Measurements from ENCODE around the gene CA4.
"Not testable (repeated sequence)": the region's sequence is repeated elsewhere in the genome, so short reads cannot be mapped to it uniquely, and the experiment has no call there.

CA4 gene

DNA sequence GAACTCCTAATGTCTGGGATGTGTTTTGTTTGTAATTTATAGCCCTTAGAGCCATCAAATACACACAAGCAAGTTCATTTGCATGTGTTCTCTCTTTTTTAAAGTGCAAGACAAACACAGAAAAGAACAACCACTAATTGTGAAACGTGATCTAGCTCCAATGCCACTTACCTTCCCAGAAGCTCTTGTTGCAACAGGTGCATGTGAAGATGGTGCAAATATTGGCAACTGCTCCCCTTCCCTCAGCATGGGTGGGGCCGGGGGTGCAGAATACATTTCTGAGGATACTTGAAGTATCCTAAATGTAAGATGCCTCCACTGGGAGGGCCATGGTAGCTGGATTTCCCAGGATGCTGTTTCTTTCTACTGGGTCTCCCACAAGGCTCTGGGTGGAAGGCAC is 28.4 kb downstream of the CA4 start:
- DNase-seq, result not testable (repeated sequence)

- DNase-seq, result not testable (repeated sequence)
Observed at GRCh38 chr17:60180380-60180779, 30.6 kb downstream of the CA4 start.

DNA sequence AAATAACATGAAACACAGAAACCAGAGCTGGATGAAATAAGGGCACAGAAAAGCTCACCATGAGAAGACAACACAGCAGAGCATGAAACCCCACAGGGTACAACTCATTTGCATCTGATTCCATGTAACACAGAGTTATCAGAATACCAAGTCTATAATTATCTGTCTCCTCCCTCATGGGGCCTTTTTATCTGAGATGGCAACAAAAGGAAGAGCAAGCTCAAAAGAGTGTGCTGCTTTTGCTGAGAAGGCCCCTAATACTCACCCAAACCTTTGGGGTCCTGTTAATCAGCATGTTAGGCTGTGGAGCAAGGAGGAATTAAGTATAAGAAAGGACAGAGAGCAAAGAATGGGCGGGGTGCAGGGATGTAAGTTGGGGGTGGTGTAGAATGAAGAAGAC is 36.6 kb downstream of the CA4 start:
- DNase-seq, result not testable (repeated sequence)

GRCh38 chr17:60186846-60187745 is 37.3 kb downstream of the CA4 start:
- DNase-seq, result not testable (repeated sequence)

- DNase-seq, result no peak
Observed at GRCh38 chr17:60188759-60189158, 39.0 kb downstream of the CA4 start.

GRCh38 chr17:60190032-60190431 is 40.3 kb downstream of the CA4 start:
- not testable (repeated sequence) for DNase-seq

DNA sequence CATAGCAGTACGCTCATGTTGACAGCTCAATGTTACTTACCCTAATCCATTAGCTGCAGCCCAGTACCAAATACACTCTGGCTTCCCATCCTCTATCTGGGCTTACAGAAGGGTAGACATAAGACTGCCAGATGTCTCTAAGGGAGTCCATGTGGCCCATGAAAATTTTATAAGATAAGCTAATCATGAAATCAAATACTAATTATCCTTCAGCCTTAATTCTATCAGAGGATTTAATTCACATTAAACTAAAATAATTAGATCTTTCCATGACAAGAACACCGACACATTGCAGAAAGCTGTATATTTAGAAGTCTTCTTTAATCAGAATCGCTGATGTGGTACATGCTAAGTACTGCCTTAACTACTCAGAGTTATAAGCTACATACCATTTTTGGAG is 43.3 kb downstream of the CA4 start:
- DNase-seq, result not testable (repeated sequence)

GRCh38 chr17:60193482-60193881 is 43.7 kb downstream of the CA4 start:
- no peak for DNase-seq

- DNase-seq, result not testable (repeated sequence)
Observed at GRCh38 chr17:60194141-60194540, 44.4 kb downstream of the CA4 start.

- not testable (repeated sequence) for DNase-seq
Observed at GRCh38 chr17:60198630-60199029, 48.9 kb downstream of the CA4 start.

- DNase-seq, result not testable (repeated sequence)
Observed at GRCh38 chr17:60205782-60206181, 56.0 kb downstream of the CA4 start.

DNA sequence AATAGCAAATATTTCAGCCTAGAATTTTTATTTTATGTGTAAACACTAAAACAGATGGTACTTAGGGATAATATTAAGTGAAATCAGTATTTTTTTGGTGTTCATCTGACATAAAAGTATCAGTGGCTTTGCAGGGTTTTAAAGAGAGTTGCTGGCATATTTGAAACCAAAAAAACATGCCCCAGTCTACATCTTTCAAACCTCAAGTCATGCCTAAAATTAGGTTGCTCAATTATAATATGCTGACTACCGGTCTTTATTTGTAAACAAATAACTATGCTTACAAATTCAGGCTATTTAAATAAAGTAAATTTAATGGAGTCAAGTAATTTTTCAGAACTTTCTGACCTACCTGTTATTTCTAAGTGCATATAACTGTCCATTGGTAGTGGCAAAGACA is 58.5 kb downstream of the CA4 start:
- not testable (repeated sequence) for DNase-seq

All from activated CD8-positive, alpha-beta memory T cell treated with anti-CD3 and anti-CD28 coated beads, Interleukin-2, amount 50 U/mL, for 4 hours (primary cell).